ENCODE data around the gene CAMK4.
A peak's percentile ranks its signal among the peaks of the same experiment; 100 is the strongest.

GRCh38 chr5:111389390-111390082 is 165.4 kb downstream of the CAMK4 start:
- peak in 1 of 2 donors; percentile 26 for TF ChIP-seq CTCF (conservative IDR thresholded peaks at IDR 0.05 in 1 of 2, IDR thresholded peaks at IDR 0.05 in 1 of 2; ENCODE audit: extremely low read depth in 1 of 2, insufficient read depth in 1 of 2, low read depth in 1 of 2, low read length in 2 of 2)
- TF ChIP-seq EZH2 (IDR thresholded peaks at IDR 0.05; ENCODE audit: borderline replicate concordance, low read length): no peak
